Astrocyte (in vitro differentiated cells and primary cell): ENCODE measurements around the gene UNC93A. TPM values are rescaled to one million over a fixed set of nuclear protein-coding genes. Genes with fewer than 3 reads are reported as not detected.

ENCODE experiments used
- DNase-seq: peaks from one replicate; pipeline ENCODE4 v3.0.0-alpha.2; 2010; ENCODE audit warnings: low read depth
- FAIRE-seq: peaks from 2 replicates; lab custom pipeline; 2011; peaks lifted over from hg19 to GRCh38; lab: Jason Lieb, UNC
- H2AFZ ChIP-seq: 2 replicates; pipeline ENCODE4 v1.6.0; 2012; ENCODE audit warnings: low read depth, low read length, inconsistent platforms
- H3K27ac ChIP-seq: 2 replicates; pipeline ENCODE4 v1.5.1; 2011; ENCODE audit warnings: low read depth, low read length, inconsistent platforms
- H3K27me3 ChIP-seq: 2 replicates; pipeline ENCODE4 v1.6.0; 2011; ENCODE audit warnings: low read length, inconsistent platforms; ENCODE audit not compliant: insufficient read depth
- H3K36me3 ChIP-seq: 2 replicates; pipeline ENCODE4 v1.5.1; 2011; ENCODE audit warnings: low read length, inconsistent platforms; ENCODE audit not compliant: insufficient read depth
- H3K4me1 ChIP-seq: 2 replicates; pipeline ENCODE4 v1.5.1; 2011; ENCODE audit warnings: low read length, inconsistent platforms; ENCODE audit not compliant: insufficient read depth
- H3K4me2 ChIP-seq: 2 replicates; pipeline ENCODE4 v1.6.0; 2012; ENCODE audit warnings: low read length, inconsistent platforms
- H3K4me3 ChIP-seq: 2 replicates; pipeline ENCODE4 v1.5.1; 2011; ENCODE audit warnings: low read depth, mild to moderate bottlenecking, low read length, inconsistent platforms; ENCODE audit not compliant: insufficient read depth
- H3K79me2 ChIP-seq: 2 replicates; pipeline ENCODE4 v1.6.0; 2012; ENCODE audit warnings: mild to moderate bottlenecking, low read length, inconsistent platforms; ENCODE audit not compliant: insufficient read depth
- H3K9ac ChIP-seq: 2 replicates; pipeline ENCODE4 v1.6.0; 2012; ENCODE audit warnings: mild to moderate bottlenecking, low read length, inconsistent platforms
- H3K9me3 ChIP-seq: 2 replicates; pipeline ENCODE4 v1.5.1; 2012; ENCODE audit warnings: low read depth, mild to moderate bottlenecking, low read length, inconsistent platforms; ENCODE audit not compliant: insufficient read depth
- H4K20me1 ChIP-seq: 2 replicates; pipeline ENCODE4 v1.6.0; 2012; ENCODE audit warnings: low read length, inconsistent platforms; ENCODE audit not compliant: insufficient read depth
- H3K27ac Mint-ChIP-seq: one replicate; pipeline ENCODE4 v1.8.0; 2021; ENCODE audit warnings: mild to moderate bottlenecking, mixed read lengths; ENCODE audit not compliant: unreplicated experiment
- H3K27me3 Mint-ChIP-seq: one replicate; pipeline ENCODE4 v1.8.0; 2021; ENCODE audit warnings: low read depth, mixed read lengths; ENCODE audit not compliant: unreplicated experiment
- H3K36me3 Mint-ChIP-seq: one replicate; pipeline ENCODE4 v1.8.0; 2021; ENCODE audit warnings: low read depth, mixed read lengths; ENCODE audit not compliant: unreplicated experiment
- H3K4me1 Mint-ChIP-seq: one replicate; pipeline ENCODE4 v1.8.0; 2021; ENCODE audit warnings: low read depth, mixed read lengths; ENCODE audit not compliant: unreplicated experiment
- H3K4me3 Mint-ChIP-seq: one replicate; pipeline ENCODE4 v1.8.0; 2021; ENCODE audit warnings: mild to moderate bottlenecking, moderate library complexity, mixed read lengths; ENCODE audit not compliant: unreplicated experiment
- H3K9me3 Mint-ChIP-seq: one replicate; pipeline ENCODE4 v1.8.0; 2021; ENCODE audit warnings: mild to moderate bottlenecking, mixed read lengths; ENCODE audit not compliant: unreplicated experiment
- CTCF ChIP-seq: IDR thresholded peaks from 2 replicates; pipeline ENCODE4 v1.5.1; 2011; ENCODE audit warnings: low read depth, mild to moderate bottlenecking, inconsistent platforms, low read length, moderate library complexity; ENCODE audit not compliant: insufficient read depth
- EZH2 ChIP-seq: IDR thresholded peaks from 2 replicates; pipeline ENCODE4 v1.6.1; 2012; ENCODE audit warnings: mild to moderate bottlenecking, low read length, inconsistent platforms; ENCODE audit not compliant: insufficient read depth
- total RNA-seq: library from RNA; stranded (reverse); gene quantifications from 2 replicates; pipeline ENCODE4 v1.2.1, GENCODE V29; 2021

Gene UNC93A
- total RNA-seq, 1 donor from 2014 or later, result not detected

- no peaks in the 10 kb centered on the region for H3K27me3 ChIP-seq
- H3K4me1 ChIP-seq, result no peaks in the 10 kb centered on the region
- H3K27ac ChIP-seq, result no peak overlapping the region
- no peak overlapping the region for H3K4me3 ChIP-seq
- DNase-seq (no peak), FAIRE-seq (no peak)
- peaks cover 13% of the 10 kb centered on the region for H3K27me3 Mint-ChIP-seq
- no peak overlapping the region for H3K27ac Mint-ChIP-seq
- H4K20me1 ChIP-seq, result no peaks in the 10 kb centered on the region
- no peak overlapping the region for H3K4me3 Mint-ChIP-seq
- peaks cover 5% of the 10 kb centered on the region for H3K9me3 Mint-ChIP-seq
- no peaks in the 10 kb centered on the region for H3K79me2 ChIP-seq
- TF ChIP-seq EZH2 (no peak), CTCF (no peak)
- H3K36me3 ChIP-seq, result no peaks in the 10 kb centered on the region
- H3K36me3 Mint-ChIP-seq, result no peaks in the 10 kb centered on the region
- H3K4me1 Mint-ChIP-seq, result peaks cover 17% of the 10 kb centered on the region
- peaks cover 2% of the 10 kb centered on the region for H3K9me3 ChIP-seq
- H2AFZ ChIP-seq, result no peak overlapping the region
- H3K9ac ChIP-seq, result no peak overlapping the region
- no peak overlapping the region for H3K4me2 ChIP-seq
These were observed 11.7 kb downstream of the UNC93A start for GRCh38 chr6:167302796-167303195.

GRCh38 chr6:167303675-167304625 is 12.8 kb downstream of the UNC93A start:
- DNase-seq (no peak), FAIRE-seq (no peak)
- Histone ChIP-seq H3K36me3 (no peaks in the 10 kb centered on the region), H4K20me1 (no peaks in the 10 kb centered on the region), H3K9me3 (no peaks in the 10 kb centered on the region), H3K4me1 (no peaks in the 10 kb centered on the region), H3K79me2 (no peaks in the 10 kb centered on the region), H3K4me2 (no peak overlapping the region), H2AFZ (no peak overlapping the region), H3K27me3 (no peaks in the 10 kb centered on the region), H3K4me3 (no peak overlapping the region), H3K27ac (no peak overlapping the region), H3K9ac (no peak overlapping the region)
- Mint-ChIP-seq H3K27ac (no peak overlapping the region), H3K27me3 (peaks cover 16% of the 10 kb centered on the region), H3K4me1 (peaks cover 17% of the 10 kb centered on the region), H3K4me3 (no peak overlapping the region), H3K36me3 (no peaks in the 10 kb centered on the region), H3K9me3 (peaks cover 2% of the 10 kb centered on the region)
- no peak for TF ChIP-seq CTCF
- TF ChIP-seq EZH2, result no peak

GRCh38 chr6:167304912-167305311 is 13.8 kb downstream of the UNC93A start:
- no peak for TF ChIP-seq CTCF
- TF ChIP-seq EZH2, result no peak
- H3K27me3 ChIP-seq, result no peaks in the 10 kb centered on the region
- H3K79me2 ChIP-seq, result no peaks in the 10 kb centered on the region
- H2AFZ ChIP-seq, result no peak overlapping the region
- Mint-ChIP-seq H3K4me1 (peaks cover 17% of the 10 kb centered on the region), H3K27ac (peak overlapping the region; percentile 53), H3K27me3 (peaks cover 14% of the 10 kb centered on the region), H3K4me3 (no peak overlapping the region), H3K36me3 (no peaks in the 10 kb centered on the region), H3K9me3 (no peaks in the 10 kb centered on the region)
- no peak overlapping the region for H3K27ac ChIP-seq
- FAIRE-seq (no peak), DNase-seq (no peak)
- H3K9ac ChIP-seq, result no peak overlapping the region
- H3K4me2 ChIP-seq, result no peak overlapping the region
- H3K9me3 ChIP-seq, result no peaks in the 10 kb centered on the region
- no peak overlapping the region for H3K4me3 ChIP-seq
- H4K20me1 ChIP-seq, result no peaks in the 10 kb centered on the region
- no peaks in the 10 kb centered on the region for H3K36me3 ChIP-seq
- H3K4me1 ChIP-seq, result no peaks in the 10 kb centered on the region
